SK-N-SH treated with all-trans-retinoic acid at 6 μM for 48 hours (cell line): Measurements from ENCODE around the gene DNAJB8.

Experiments
- ATAC-seq: fragments of 200-7000 bp; cut with Tn5 transposase; 3 replicates; pipeline ENCODE4 v1.9.1; 2020; ENCODE audit warnings: mild to moderate bottlenecking, moderate library complexity
- ARNTL ChIP-seq: fragments of 450-650 bp; formaldehyde crosslinking; IDR thresholded peaks from 2 replicates; pipeline ENCODE4 v1.5.0; 2020; ENCODE audit warnings: low read depth, mild to moderate bottlenecking, moderate library complexity, borderline replicate concordance
- CSDC2 ChIP-seq: fragments of 250-450 bp; sonication (Bioruptor Pico); IDR thresholded peaks from 2 replicates; pipeline ENCODE4 v1.5.0; 2020; ENCODE audit warnings: mild to moderate bottlenecking, moderate library complexity
- ESRRG ChIP-seq: fragments of 250-450 bp; sonication (Bioruptor Pico); IDR thresholded peaks from 2 replicates; pipeline ENCODE4 v1.6.1; 2021; ENCODE audit warnings: mild to moderate bottlenecking
- ISL1 ChIP-seq: fragments of 250-450 bp; sonication (Bioruptor Pico); IDR thresholded peaks from 2 replicates; pipeline ENCODE4 v2.1.2; 2022; ENCODE audit warnings: mild to moderate bottlenecking, moderate library complexity
- OSR1 ChIP-seq: fragments of 250-450 bp; sonication (Bioruptor Pico); IDR thresholded peaks from 2 replicates; pipeline ENCODE4 v1.8.0; 2022; ENCODE audit warnings: moderate library complexity, mild to moderate bottlenecking, inconsistent platforms
- PPARA ChIP-seq: fragments of 250-450 bp; sonication (Bioruptor Pico); IDR thresholded peaks from 2 replicates; pipeline ENCODE4 v1.5.0; 2020; ENCODE audit warnings: mild to moderate bottlenecking, borderline replicate concordance
- RARB ChIP-seq: fragments of 250-450 bp; sonication (Bioruptor Pico); IDR thresholded peaks from 2 replicates; pipeline ENCODE4 v1.8.0; 2021; ENCODE audit warnings: mild to moderate bottlenecking, moderate library complexity
- TCF4 ChIP-seq: fragments of 250-450 bp; sonication (Bioruptor Pico); IDR thresholded peaks from 2 replicates; pipeline ENCODE4 v1.8.0; 2021; ENCODE audit warnings: mild to moderate bottlenecking, moderate library complexity, borderline replicate concordance
- TOX ChIP-seq: fragments of 250-450 bp; sonication (Bioruptor Pico); IDR thresholded peaks from 2 replicates; pipeline ENCODE4 v1.8.0; 2021; ENCODE audit warnings: mild to moderate bottlenecking, moderate library complexity, borderline replicate concordance
- ZC3H10 ChIP-seq: fragments of 250-450 bp; sonication (Bioruptor Pico); IDR thresholded peaks from 2 replicates; pipeline ENCODE4 v1.5.1; 2021; ENCODE audit warnings: mild to moderate bottlenecking, moderate library complexity
- ZFP3 ChIP-seq: fragments of 250-450 bp; sonication (Bioruptor Pico); IDR thresholded peaks from 2 replicates; pipeline ENCODE4 v1.5.0; 2020; ENCODE audit warnings: mild to moderate bottlenecking, moderate library complexity
- ZFP30 ChIP-seq: fragments of 450-650 bp; formaldehyde crosslinking; IDR thresholded peaks from 2 replicates; pipeline ENCODE4 v1.5.0; 2022; ENCODE audit warnings: mild to moderate bottlenecking, moderate library complexity
- ZNF565 ChIP-seq: fragments of 450-650 bp; formaldehyde crosslinking; conservative IDR thresholded peaks from 2 replicates; pipeline ENCODE4 v1.5.0; 2020; ENCODE audit warnings: low read depth, mild to moderate bottlenecking, moderate library complexity
- ZNF70 ChIP-seq: fragments of 450-650 bp; formaldehyde crosslinking; IDR thresholded peaks from 2 replicates; pipeline ENCODE4 v1.5.0; 2020; ENCODE audit warnings: mild to moderate bottlenecking, moderate library complexity
- ZNF8 ChIP-seq: fragments of 450-650 bp; formaldehyde crosslinking; IDR thresholded peaks from 2 replicates; pipeline ENCODE4 v1.5.0; 2020; ENCODE audit warnings: mild to moderate bottlenecking, moderate library complexity
- TF ChIP-seq, protein P1 (sequence below): fragments of 250-450 bp; sonication (Bioruptor Pico); IDR thresholded peaks from 2 replicates; pipeline ENCODE4 v1.8.0; 2021; ENCODE audit warnings: low read depth, mild to moderate bottlenecking, moderate library complexity, borderline replicate concordance
- TF ChIP-seq, protein P2 (sequence below): fragments of 250-450 bp; sonication (Bioruptor Pico); IDR thresholded peaks from 2 replicates; pipeline ENCODE4 v1.5.1; 2020; ENCODE audit warnings: low read depth, mild to moderate bottlenecking, moderate library complexity
- TF ChIP-seq, protein P3 (sequence below): fragments of 250-450 bp; sonication (Bioruptor Pico); IDR thresholded peaks from 2 replicates; pipeline ENCODE4 v1.5.0; 2020; ENCODE audit warnings: mild to moderate bottlenecking, moderate library complexity
- TF ChIP-seq, protein P4 (sequence below): fragments of 250-450 bp; sonication (Bioruptor Pico); IDR thresholded peaks from 2 replicates; pipeline ENCODE4 v1.8.0; 2020; ENCODE audit warnings: mild to moderate bottlenecking, moderate library complexity, borderline replicate concordance

Gene DNAJB8

DNA sequence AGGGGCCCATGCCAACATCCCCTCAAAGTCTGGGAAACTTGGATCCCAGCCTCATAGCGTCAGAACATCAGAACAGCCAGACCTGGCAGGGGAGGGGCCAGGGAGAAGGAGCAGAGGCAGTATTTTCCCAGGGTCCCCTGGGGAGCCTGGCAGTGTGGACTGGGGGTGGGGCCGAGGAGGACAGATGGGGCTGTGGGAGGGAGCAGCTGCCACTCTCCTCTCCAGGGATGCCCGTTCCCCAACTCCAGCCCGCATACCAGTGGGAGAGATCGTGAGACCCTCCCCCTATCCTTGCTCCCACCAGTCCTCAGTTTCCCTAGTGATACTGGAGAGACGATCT is 6.5 kb upstream of the DNAJB8 start:
- TF ChIP-seq ZNF70 (CRISPR knock-in tag), result no peak
- no peak for TF ChIP-seq ZFP30 (CRISPR knock-in tag)
- no peak for TF ChIP-seq PPARA (CRISPR knock-in tag)
- TF ChIP-seq TCF4 (CRISPR knock-in tag), result no peak
- TF ChIP-seq ARNTL, result no peak
- TF ChIP-seq ISL1, result no peak
- TF ChIP-seq, protein P1, sequence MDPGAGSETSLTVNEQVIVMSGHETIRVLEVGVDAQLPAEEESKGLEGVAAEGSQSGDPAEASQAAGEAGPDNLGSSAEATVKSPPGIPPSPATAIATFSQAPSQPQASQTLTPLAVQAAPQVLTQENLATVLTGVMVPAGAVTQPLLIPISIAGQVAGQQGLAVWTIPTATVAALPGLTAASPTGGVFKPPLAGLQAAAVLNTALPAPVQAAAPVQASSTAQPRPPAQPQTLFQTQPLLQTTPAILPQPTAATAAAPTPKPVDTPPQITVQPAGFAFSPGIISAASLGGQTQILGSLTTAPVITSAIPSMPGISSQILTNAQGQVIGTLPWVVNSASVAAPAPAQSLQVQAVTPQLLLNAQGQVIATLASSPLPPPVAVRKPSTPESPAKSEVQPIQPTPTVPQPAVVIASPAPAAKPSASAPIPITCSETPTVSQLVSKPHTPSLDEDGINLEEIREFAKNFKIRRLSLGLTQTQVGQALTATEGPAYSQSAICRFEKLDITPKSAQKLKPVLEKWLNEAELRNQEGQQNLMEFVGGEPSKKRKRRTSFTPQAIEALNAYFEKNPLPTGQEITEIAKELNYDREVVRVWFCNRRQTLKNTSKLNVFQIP, result no peak
- ATAC-seq, result no peak

DNA sequence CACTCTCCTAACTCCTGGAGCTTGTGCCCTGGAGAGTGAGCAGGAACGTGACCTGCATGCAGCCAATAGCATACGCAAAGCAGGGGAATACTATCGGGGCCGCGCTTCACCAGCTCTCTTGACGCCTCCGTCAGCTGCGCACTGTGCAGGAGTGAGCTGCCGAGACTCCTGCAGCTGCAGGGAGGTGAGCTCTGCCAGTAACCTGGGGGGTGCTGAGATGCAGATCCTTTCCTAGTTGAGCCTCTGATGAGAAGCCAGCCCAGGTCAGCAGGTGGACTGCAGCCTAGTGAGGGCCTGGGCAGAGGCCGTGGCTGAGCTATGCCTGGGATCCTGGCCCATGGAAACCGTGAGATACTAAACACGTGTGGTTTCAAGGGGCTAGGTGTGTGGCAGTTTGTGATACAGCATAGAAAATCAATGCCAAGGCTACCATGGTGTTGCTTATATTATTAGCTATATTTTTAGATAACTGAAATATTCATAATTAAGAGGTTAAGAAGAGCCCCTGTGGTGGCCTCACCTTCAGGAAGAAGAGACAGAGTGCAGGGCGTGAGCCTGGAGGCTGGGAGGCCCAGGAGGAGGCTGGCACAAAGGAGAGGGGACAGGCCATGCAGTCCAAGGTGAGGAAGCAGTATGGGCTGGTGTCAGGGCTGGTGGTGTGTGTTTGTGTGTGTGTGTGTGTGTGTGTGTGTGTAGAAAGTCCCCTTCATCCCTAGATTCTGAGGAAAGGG is 5.9 kb upstream of the DNAJB8 start:
- TF ChIP-seq, protein P2, sequence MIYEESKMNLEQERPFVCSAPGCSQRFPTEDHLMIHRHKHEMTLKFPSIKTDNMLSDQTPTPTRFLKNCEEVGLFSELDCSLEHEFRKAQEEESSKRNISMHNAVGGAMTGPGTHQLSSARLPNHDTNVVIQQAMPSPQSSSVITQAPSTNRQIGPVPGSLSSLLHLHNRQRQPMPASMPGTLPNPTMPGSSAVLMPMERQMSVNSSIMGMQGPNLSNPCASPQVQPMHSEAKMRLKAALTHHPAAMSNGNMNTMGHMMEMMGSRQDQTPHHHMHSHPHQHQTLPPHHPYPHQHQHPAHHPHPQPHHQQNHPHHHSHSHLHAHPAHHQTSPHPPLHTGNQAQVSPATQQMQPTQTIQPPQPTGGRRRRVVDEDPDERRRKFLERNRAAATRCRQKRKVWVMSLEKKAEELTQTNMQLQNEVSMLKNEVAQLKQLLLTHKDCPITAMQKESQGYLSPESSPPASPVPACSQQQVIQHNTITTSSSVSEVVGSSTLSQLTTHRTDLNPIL (CRISPR knock-in tag), result no peak
- TF ChIP-seq ARNTL (no peak), ESRRG (CRISPR knock-in tag) (no peak), TCF4 (CRISPR knock-in tag) (no peak), ZC3H10 (CRISPR knock-in tag) (no peak)
- TF ChIP-seq, protein P3, sequence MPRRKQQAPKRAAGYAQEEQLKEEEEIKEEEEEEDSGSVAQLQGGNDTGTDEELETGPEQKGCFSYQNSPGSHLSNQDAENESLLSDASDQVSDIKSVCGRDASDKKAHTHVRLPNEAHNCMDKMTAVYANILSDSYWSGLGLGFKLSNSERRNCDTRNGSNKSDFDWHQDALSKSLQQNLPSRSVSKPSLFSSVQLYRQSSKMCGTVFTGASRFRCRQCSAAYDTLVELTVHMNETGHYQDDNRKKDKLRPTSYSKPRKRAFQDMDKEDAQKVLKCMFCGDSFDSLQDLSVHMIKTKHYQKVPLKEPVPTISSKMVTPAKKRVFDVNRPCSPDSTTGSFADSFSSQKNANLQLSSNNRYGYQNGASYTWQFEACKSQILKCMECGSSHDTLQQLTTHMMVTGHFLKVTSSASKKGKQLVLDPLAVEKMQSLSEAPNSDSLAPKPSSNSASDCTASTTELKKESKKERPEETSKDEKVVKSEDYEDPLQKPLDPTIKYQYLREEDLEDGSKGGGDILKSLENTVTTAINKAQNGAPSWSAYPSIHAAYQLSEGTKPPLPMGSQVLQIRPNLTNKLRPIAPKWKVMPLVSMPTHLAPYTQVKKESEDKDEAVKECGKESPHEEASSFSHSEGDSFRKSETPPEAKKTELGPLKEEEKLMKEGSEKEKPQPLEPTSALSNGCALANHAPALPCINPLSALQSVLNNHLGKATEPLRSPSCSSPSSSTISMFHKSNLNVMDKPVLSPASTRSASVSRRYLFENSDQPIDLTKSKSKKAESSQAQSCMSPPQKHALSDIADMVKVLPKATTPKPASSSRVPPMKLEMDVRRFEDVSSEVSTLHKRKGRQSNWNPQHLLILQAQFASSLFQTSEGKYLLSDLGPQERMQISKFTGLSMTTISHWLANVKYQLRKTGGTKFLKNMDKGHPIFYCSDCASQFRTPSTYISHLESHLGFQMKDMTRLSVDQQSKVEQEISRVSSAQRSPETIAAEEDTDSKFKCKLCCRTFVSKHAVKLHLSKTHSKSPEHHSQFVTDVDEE, result no peak
- TF ChIP-seq, protein P4, sequence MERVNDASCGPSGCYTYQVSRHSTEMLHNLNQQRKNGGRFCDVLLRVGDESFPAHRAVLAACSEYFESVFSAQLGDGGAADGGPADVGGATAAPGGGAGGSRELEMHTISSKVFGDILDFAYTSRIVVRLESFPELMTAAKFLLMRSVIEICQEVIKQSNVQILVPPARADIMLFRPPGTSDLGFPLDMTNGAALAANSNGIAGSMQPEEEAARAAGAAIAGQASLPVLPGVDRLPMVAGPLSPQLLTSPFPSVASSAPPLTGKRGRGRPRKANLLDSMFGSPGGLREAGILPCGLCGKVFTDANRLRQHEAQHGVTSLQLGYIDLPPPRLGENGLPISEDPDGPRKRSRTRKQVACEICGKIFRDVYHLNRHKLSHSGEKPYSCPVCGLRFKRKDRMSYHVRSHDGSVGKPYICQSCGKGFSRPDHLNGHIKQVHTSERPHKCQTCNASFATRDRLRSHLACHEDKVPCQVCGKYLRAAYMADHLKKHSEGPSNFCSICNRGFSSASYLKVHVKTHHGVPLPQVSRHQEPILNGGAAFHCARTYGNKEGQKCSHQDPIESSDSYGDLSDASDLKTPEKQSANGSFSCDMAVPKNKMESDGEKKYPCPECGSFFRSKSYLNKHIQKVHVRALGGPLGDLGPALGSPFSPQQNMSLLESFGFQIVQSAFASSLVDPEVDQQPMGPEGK (CRISPR knock-in tag), result no peak
- TF ChIP-seq, all 23 proteins: peak for 0
- no peak for ATAC-seq

DNA sequence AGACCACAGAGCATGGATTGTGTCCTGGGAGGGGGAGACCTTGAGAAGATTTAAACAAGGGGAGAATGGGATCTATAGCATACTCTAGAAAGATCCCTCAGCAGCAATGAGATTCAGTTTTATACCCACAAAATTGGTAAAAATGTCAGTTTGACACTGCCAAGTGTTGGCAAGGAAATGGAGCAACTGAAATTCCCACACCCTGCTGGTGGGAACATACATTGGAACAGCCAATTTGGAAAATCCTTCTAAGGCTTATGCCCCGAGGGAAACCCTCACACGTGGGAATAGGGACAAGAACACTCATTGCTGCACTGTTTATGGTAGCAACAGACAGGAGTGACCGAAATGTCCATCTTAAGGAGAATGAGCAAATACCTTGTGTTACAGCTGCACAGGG is 5.0 kb upstream of the DNAJB8 start:
- no peak for TF ChIP-seq ARNTL
- TF ChIP-seq OSR1 (CRISPR knock-in tag), result no peak
- TF ChIP-seq ZNF8 (CRISPR knock-in tag), result no peak
- TF ChIP-seq, protein P3, result no peak
- TF ChIP-seq, protein P2 (CRISPR knock-in tag), result no peak
- no peak for TF ChIP-seq ZNF565 (CRISPR knock-in tag)
- TF ChIP-seq ZFP3, result no peak
- TF ChIP-seq, protein P4 (CRISPR knock-in tag), result no peak
- TF ChIP-seq TOX (CRISPR knock-in tag), result no peak
- TF ChIP-seq RARB, result no peak
- no peak for TF ChIP-seq CSDC2 (CRISPR knock-in tag)
- no peak for TF ChIP-seq ESRRG (CRISPR knock-in tag)
- TF ChIP-seq, protein P1, result no peak
- ATAC-seq, result no peak
